Measurements from ENCODE around the gene SNCAIP. TPM values are rescaled to one million over a fixed set of nuclear protein-coding genes. Genes with fewer than 3 reads are reported as not detected.

The SNCAIP gene
- total RNA-seq, 1 experiment from 2014 or later: 3.0 TPM

DNA sequence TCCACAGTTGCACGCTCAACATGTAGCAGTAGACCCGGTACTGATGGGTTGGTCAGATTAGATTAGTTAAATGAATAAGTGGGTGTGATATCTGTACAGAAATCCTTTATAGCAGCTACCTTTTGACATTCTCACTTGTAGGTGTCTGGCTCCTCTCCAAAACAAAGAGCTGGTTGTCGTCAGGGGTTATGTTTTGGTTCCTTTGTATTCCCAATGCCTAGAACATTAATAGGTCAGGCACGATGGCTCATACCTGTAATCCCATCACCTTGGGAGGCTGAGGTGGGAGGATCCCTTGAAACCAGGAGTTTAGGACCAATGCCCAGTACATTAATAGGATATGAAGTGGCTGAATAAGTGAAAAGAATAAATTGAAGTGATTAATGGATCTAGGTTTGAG lies 182.1 kb downstream of the SNCAIP start:
- H3K27me3 Mint-ChIP-seq (ENCODE audit: low read depth): no peaks in the 10 kb centered on the region
- no peak overlapping the region for H2BK15ac ChIP-seq (ENCODE audit: low read depth, low read length)
- H3K14ac ChIP-seq (ENCODE audit: insufficient read depth, low read length): no peak overlapping the region
- no peak overlapping the region for H3K4me2 ChIP-seq (ENCODE audit: insufficient read depth, insufficient read length, low read length)
- H3K4ac ChIP-seq (ENCODE audit: low read depth, low read length): no peak overlapping the region
- no peaks in the 10 kb centered on the region for H3K36me3 Mint-ChIP-seq (ENCODE audit: insufficient read depth in 1 of 3, low read depth in 3 of 3)
- H4K91ac ChIP-seq (ENCODE audit: insufficient read length, low read depth, low read length): no peak overlapping the region
- no CpG with 5 or more reads among the region's 4 CpGs for WGBS (ENCODE audit: extremely low coverage, insufficient read length, low lambda C conversion rate)
- no peak overlapping the region for H4K8ac ChIP-seq (replicated peaks; ENCODE audit: insufficient read length, low read depth, low read length)
- no peak overlapping the region for H3K23ac ChIP-seq (ENCODE audit: insufficient read length, low read depth, low read length)
- no peaks in the 10 kb centered on the region; a peak in 1 of 5 replicates for H3K9me3 Mint-ChIP-seq
- H2BK5ac ChIP-seq (ENCODE audit: insufficient read length, low read length): no peak overlapping the region
- TF ChIP-seq, protein P1, sequence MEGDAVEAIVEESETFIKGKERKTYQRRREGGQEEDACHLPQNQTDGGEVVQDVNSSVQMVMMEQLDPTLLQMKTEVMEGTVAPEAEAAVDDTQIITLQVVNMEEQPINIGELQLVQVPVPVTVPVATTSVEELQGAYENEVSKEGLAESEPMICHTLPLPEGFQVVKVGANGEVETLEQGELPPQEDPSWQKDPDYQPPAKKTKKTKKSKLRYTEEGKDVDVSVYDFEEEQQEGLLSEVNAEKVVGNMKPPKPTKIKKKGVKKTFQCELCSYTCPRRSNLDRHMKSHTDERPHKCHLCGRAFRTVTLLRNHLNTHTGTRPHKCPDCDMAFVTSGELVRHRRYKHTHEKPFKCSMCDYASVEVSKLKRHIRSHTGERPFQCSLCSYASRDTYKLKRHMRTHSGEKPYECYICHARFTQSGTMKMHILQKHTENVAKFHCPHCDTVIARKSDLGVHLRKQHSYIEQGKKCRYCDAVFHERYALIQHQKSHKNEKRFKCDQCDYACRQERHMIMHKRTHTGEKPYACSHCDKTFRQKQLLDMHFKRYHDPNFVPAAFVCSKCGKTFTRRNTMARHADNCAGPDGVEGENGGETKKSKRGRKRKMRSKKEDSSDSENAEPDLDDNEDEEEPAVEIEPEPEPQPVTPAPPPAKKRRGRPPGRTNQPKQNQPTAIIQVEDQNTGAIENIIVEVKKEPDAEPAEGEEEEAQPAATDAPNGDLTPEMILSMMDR (conservative IDR thresholded peaks at IDR 0.05): no peak
- H3K23me2 ChIP-seq (ENCODE audit: insufficient read length, low read depth, low read length, poor library complexity, severe bottlenecking): no peaks in the 10 kb centered on the region
- no peaks in the 10 kb centered on the region for H4K20me1 ChIP-seq (ENCODE audit: control insufficient read depth, insufficient read depth, insufficient read length)
- H3K27me3 ChIP-seq (ENCODE audit: insufficient read depth, low read length): no peaks in the 10 kb centered on the region
- no peak overlapping the region for H2AFZ ChIP-seq (ENCODE audit: low read length)
- no peak overlapping the region for H3K27ac ChIP-seq (ENCODE audit: insufficient read length, low read depth, low read length)
- H3K79me2 ChIP-seq (ENCODE audit: insufficient read depth, low read length): no peaks in the 10 kb centered on the region
- H3K18ac ChIP-seq (ENCODE audit: insufficient read length, low read depth, low read length): no peak overlapping the region
- H2BK12ac ChIP-seq (ENCODE audit: insufficient read length, low read depth, low read length): no peak overlapping the region
- H3K56ac ChIP-seq (ENCODE audit: insufficient read length, low read depth, low read length): no peak overlapping the region
- H3K4me3 Mint-ChIP-seq: no peak overlapping the region
- H3K27ac Mint-ChIP-seq: no peak overlapping the region
- DNase-seq: no peak
- no peak overlapping the region for H2BK120ac ChIP-seq (ENCODE audit: low read depth, low read length, poor library complexity, severe bottlenecking)
- H3K79me1 ChIP-seq (ENCODE audit: insufficient read depth, low read depth, low read length, poor library complexity, severe bottlenecking): no peaks in the 10 kb centered on the region
- no peak overlapping the region for H2BK20ac ChIP-seq (ENCODE audit: low read depth, low read length, poor library complexity, severe bottlenecking)
- H3K9me3 ChIP-seq (ENCODE audit: control insufficient read depth, low read depth, low read length): no peaks in the 10 kb centered on the region
- H3T11ph ChIP-seq (ENCODE audit: low read length): no peak overlapping the region
- H3K4me1 Mint-ChIP-seq: peaks cover 20 to 21% of the 10 kb centered on the region in 2 experiments
- no peak overlapping the region for H3K9ac ChIP-seq (ENCODE audit: extremely low read depth, insufficient read length, low read length)
- H3K4me1 ChIP-seq (ENCODE audit: insufficient read depth, low read length): no peaks in the 10 kb centered on the region
- H2AK5ac ChIP-seq (ENCODE audit: insufficient read length, low read length): no peak overlapping the region
- no peak overlapping the region for H4K5ac ChIP-seq (ENCODE audit: insufficient read length, low read depth, low read length)
